ENCODE results near the gene SUDS3.

Gene SUDS3

DNA sequence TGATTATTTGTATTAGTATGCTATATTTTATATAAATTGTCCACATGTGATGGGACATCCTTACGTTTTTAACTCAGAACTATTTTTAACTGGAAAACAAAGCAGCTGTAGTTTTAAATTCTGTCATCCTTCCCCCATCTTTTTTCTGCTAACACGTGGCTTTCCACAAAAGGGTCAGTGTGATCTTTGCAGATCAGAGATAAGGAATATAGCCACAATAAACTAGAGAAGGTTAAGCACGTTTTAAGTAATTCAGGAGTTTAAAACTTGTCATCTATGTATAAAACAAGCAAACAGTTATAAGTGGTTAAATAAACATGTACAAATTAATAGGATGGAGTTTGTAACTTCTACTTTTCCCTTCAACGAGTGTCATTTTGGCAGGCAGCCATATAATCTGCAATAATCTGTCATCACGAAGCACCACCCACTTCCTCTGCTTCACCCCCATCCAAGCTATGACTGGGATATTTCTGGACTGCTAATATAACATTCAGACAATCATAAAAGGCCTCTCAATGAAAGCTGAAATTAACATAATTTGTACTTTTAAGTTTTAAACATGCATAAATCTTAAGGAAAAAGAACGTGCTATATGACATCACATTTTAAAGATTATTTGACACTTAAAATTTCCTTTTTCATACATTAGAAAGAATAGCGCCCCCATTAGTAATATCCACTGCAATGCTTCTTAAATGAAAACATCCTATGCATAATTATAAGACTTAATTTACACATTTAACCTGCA is 18.9 kb upstream of the SUDS3 start:
- Histone ChIP-seq H3K36me3 (ENCODE audit: control insufficient read depth in 1 of 2, insufficient read depth in 2 of 2, low read length in 2 of 2) (no peaks in the 10 kb centered on the region), H3K4me1 (ENCODE audit: control insufficient read depth in 1 of 2, insufficient read depth in 2 of 2, low read length in 2 of 2) (peaks cover 7 to 16% of the 10 kb centered on the region in 2 donors), H3K9me3 (ENCODE audit: control insufficient read depth in 1 of 2, low read length in 2 of 2) (no peaks in the 10 kb centered on the region), H3K27ac (ENCODE audit: low read length) (peak overlapping the region; percentile 71), H3K27me3 (ENCODE audit: low read depth, low read length) (no peaks in the 10 kb centered on the region), H3K4me3 (ENCODE audit: low read depth in 1 of 2, low read length in 2 of 2) (peak overlapping the region in 1 of 2 donors; percentile 15)

DNA sequence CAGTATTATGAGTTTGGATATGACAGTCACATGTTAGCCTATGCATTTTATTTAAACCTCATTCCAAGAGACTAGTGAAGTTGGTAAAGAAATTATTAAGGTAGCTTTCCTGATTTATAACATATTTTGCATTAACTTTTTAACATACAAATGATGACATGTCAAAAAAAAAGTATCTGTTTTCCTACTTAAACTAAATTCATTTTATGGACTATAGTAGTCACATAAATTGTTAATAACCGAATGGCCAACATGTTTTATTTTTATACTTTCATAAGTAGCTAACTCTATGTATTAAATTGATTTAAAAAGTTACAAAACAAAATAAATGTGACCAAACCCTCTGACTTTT is 18.4 kb upstream of the SUDS3 start:
- H3K36me3 ChIP-seq (ENCODE audit: control insufficient read depth in 1 of 2, insufficient read depth in 2 of 2, low read length in 2 of 2), result no peaks in the 10 kb centered on the region
- no peaks in the 10 kb centered on the region for H3K9me3 ChIP-seq (ENCODE audit: control insufficient read depth in 1 of 2, low read length in 2 of 2)
- H3K4me3 ChIP-seq (ENCODE audit: low read depth in 1 of 2, low read length in 2 of 2), result peak overlapping the region in 1 of 2 donors; percentile 44
- peak overlapping the region; percentile 71 for H3K27ac ChIP-seq (ENCODE audit: low read length)
- H3K27me3 ChIP-seq (ENCODE audit: low read depth, low read length), result no peaks in the 10 kb centered on the region
- peaks cover 7 to 16% of the 10 kb centered on the region in 2 donors for H3K4me1 ChIP-seq (ENCODE audit: control insufficient read depth in 1 of 2, insufficient read depth in 2 of 2, low read length in 2 of 2)

DNA sequence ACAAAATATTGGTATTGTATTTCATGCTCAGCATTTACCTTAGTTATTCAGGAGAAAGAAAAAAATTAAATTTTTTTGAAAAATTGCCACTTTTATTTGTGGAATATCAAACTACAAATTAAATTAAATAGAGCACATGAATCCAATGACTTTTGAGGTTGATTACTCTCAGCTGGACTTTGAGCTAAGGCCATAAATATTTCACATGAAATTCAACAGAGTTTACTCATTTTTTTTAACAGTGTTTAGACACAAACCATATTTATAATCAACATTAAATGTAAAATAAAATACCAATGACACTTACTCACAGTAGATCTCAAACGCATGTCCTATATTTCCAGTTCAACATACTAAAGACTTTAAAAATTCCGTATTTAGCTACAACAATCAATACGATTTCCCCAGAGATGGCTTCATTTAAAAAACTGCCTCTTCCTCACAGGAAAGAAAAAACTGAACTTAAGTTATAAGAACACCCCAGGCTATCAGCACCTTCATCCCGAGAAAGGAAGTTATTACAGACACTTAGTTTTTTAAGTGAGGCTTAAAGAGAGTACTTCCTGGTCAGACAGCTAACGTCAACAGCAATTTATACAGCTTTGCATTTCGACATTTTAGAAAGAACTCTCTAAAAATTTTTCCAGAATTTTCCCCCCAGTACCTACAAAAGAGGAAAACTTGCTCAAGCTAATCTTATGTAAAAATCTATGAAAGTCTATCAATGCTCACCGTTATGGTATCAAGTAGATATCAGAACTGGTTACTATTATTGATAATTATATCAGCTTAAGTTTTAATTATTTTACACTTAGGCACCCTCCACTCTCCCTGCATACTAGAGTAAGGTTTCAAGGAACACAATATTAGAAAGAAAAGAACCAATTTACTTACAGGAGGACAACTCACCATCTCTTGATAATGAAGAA is 17.5 kb upstream of the SUDS3 start:
- H3K9me3 ChIP-seq (ENCODE audit: control insufficient read depth in 1 of 2, low read length in 2 of 2), result no peaks in the 10 kb centered on the region
- H3K4me3 ChIP-seq (ENCODE audit: low read depth in 1 of 2, low read length in 2 of 2), result peak overlapping the region in 1 of 2 donors; percentile 44
- no peaks in the 10 kb centered on the region for H3K36me3 ChIP-seq (ENCODE audit: control insufficient read depth in 1 of 2, insufficient read depth in 2 of 2, low read length in 2 of 2)
- peaks cover 7 to 16% of the 10 kb centered on the region in 2 donors for H3K4me1 ChIP-seq (ENCODE audit: control insufficient read depth in 1 of 2, insufficient read depth in 2 of 2, low read length in 2 of 2)
- peak overlapping the region; percentile 71 for H3K27ac ChIP-seq (ENCODE audit: low read length)
- H3K27me3 ChIP-seq (ENCODE audit: low read depth, low read length), result no peaks in the 10 kb centered on the region

DNA sequence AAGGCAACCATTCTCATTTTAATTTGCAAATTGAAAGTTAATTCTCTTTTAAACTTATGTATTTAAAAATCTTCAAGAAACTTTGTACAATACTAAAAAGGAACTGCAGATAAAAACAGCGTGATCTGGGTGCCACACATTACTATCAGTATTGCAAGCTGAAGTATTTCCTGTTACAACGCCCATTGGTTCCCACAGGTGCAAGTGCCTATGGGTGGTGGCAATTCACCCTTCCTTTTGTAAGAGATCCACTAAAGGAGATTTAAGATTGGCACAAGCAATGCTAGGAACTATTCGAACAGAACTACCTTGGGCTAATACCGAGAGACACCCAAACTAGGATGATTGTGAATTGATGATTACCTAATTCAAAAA is 16.8 kb upstream of the SUDS3 start:
- H3K27ac ChIP-seq (ENCODE audit: low read length), result peak overlapping the region; percentile 71
- no peaks in the 10 kb centered on the region for H3K36me3 ChIP-seq (ENCODE audit: control insufficient read depth in 1 of 2, insufficient read depth in 2 of 2, low read length in 2 of 2)
- no peaks in the 10 kb centered on the region for H3K9me3 ChIP-seq (ENCODE audit: control insufficient read depth in 1 of 2, low read length in 2 of 2)
- peaks cover 7 to 16% of the 10 kb centered on the region in 2 donors for H3K4me1 ChIP-seq (ENCODE audit: control insufficient read depth in 1 of 2, insufficient read depth in 2 of 2, low read length in 2 of 2)
- peak overlapping the region in 1 of 2 donors; percentile 44 for H3K4me3 ChIP-seq (ENCODE audit: low read depth in 1 of 2, low read length in 2 of 2)
- no peaks in the 10 kb centered on the region for H3K27me3 ChIP-seq (ENCODE audit: low read depth, low read length)

DNA sequence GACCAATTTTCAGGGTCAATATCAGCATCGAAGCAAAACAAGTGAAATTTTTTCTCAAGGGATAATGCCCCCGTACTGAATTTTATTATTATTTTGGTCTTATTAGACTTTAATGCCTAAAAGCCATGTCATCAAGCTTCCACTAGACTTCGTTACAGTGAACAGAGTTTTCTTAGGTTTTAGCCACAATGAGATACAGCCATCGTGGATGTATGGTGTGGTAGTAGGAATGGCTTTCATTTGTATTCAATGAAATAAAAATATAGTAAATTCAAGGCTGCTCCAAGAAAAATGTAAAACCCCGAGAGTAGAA is 15.3 kb upstream of the SUDS3 start:
- peaks cover 7 to 16% of the 10 kb centered on the region in 2 donors for H3K4me1 ChIP-seq (ENCODE audit: control insufficient read depth in 1 of 2, insufficient read depth in 2 of 2, low read length in 2 of 2)
- H3K4me3 ChIP-seq (ENCODE audit: low read depth in 1 of 2, low read length in 2 of 2), result no peak overlapping the region
- H3K36me3 ChIP-seq (ENCODE audit: control insufficient read depth in 1 of 2, insufficient read depth in 2 of 2, low read length in 2 of 2), result no peaks in the 10 kb centered on the region

DNA sequence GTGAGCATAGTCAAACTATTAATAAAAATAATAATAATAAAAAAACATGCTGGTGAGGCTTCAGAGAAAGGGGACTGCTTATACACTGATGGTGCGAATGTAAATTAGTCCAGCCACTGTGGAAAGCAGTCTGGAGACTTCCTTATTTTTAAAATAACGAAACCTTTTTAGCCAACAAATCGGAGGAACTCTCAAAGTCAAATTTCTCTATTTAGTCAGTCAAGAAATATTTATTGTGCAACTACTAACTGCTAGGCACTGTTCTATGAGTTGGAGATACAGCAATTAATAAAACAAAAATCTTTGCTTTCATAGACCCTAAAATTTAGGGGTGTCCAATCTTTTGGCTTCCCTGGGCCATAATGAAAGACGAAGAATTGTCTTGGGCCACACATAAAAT is 14.5 kb upstream of the SUDS3 start:
- no peaks in the 10 kb centered on the region for H3K27me3 ChIP-seq (ENCODE audit: low read depth, low read length)
- no peak overlapping the region for H3K27ac ChIP-seq (ENCODE audit: low read length)
- no peaks in the 10 kb centered on the region for H3K9me3 ChIP-seq (ENCODE audit: control insufficient read depth in 1 of 2, low read length in 2 of 2)
- H3K36me3 ChIP-seq (ENCODE audit: control insufficient read depth in 1 of 2, insufficient read depth in 2 of 2, low read length in 2 of 2), result no peaks in the 10 kb centered on the region
- H3K4me1 ChIP-seq (ENCODE audit: control insufficient read depth in 1 of 2, insufficient read depth in 2 of 2, low read length in 2 of 2), result peaks cover 7 to 10% of the 10 kb centered on the region in 2 donors
- H3K4me3 ChIP-seq (ENCODE audit: low read depth in 1 of 2, low read length in 2 of 2), result no peak overlapping the region

More for the DNA sequence above, 15.3 kb upstream of the SUDS3 start:
- Histone ChIP-seq H3K27me3 (ENCODE audit: low read depth, low read length) (no peaks in the 10 kb centered on the region), H3K9me3 (ENCODE audit: control insufficient read depth in 1 of 2, low read length in 2 of 2) (no peaks in the 10 kb centered on the region), H3K27ac (ENCODE audit: low read length) (no peak overlapping the region)

DNA sequence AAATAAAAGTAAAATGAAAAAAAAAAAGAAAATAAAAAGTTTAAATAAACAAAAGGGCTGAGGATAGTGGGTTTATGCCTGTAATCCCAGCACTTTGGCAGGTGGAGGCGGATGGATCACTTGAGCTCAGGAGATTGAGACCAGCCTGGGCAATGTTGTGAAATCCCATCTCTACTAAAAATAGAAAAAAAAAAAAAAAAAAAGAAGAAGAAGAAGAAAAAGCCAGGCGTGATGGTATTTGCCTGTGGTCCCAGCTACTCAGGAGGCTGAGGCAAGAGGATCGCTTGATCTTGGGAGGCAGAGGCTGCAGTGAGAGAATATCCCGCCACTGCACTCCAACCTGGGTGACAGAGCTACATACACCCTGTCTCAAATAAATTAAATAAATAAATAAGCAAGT is 7.5 kb upstream of the SUDS3 start:
- H3K27me3 ChIP-seq (ENCODE audit: low read depth, low read length), result no peaks in the 10 kb centered on the region
- no peak overlapping the region for H3K4me3 ChIP-seq (ENCODE audit: low read depth in 1 of 2, low read length in 2 of 2)
- no peaks in the 10 kb centered on the region for H3K36me3 ChIP-seq (ENCODE audit: control insufficient read depth in 1 of 2, insufficient read depth in 2 of 2, low read length in 2 of 2)
- H3K27ac ChIP-seq (ENCODE audit: low read length), result no peak overlapping the region
- H3K4me1 ChIP-seq (ENCODE audit: control insufficient read depth in 1 of 2, insufficient read depth in 2 of 2, low read length in 2 of 2), result peaks cover 6 to 12% of the 10 kb centered on the region in 2 donors
- H3K9me3 ChIP-seq (ENCODE audit: control insufficient read depth in 1 of 2, low read length in 2 of 2), result no peaks in the 10 kb centered on the region

DNA sequence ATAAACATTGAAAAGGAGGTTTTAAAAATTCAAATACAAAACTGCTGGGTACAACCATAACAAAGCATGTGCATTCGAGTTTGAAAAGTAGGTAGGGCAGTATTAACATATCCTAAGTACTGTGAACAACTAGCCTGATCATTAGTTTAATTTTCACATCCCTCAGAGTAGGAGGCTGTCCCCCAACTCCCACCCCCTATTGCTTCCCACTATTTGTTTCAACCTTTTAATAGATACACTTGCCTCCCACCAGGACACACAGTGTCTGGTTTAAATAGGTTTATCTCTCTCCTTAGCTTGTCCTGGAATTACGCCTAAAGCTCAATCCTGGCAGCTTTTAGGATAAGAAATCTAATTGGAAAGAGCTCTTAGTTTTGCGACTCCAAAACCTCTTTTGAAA is 5.8 kb upstream of the SUDS3 start:
- no peaks in the 10 kb centered on the region for H3K27me3 ChIP-seq (ENCODE audit: low read depth, low read length)
- H3K9me3 ChIP-seq (ENCODE audit: control insufficient read depth in 1 of 2, low read length in 2 of 2), result no peaks in the 10 kb centered on the region
- H3K4me1 ChIP-seq (ENCODE audit: control insufficient read depth in 1 of 2, insufficient read depth in 2 of 2, low read length in 2 of 2), result peaks cover 6 to 30% of the 10 kb centered on the region in 2 donors
- H3K36me3 ChIP-seq (ENCODE audit: control insufficient read depth in 1 of 2, insufficient read depth in 2 of 2, low read length in 2 of 2), result no peaks in the 10 kb centered on the region
- no peak overlapping the region for H3K27ac ChIP-seq (ENCODE audit: low read length)
- peak overlapping the region; percentile 88 to 89 for H3K4me3 ChIP-seq (ENCODE audit: low read depth in 1 of 2, low read length in 2 of 2)

DNA sequence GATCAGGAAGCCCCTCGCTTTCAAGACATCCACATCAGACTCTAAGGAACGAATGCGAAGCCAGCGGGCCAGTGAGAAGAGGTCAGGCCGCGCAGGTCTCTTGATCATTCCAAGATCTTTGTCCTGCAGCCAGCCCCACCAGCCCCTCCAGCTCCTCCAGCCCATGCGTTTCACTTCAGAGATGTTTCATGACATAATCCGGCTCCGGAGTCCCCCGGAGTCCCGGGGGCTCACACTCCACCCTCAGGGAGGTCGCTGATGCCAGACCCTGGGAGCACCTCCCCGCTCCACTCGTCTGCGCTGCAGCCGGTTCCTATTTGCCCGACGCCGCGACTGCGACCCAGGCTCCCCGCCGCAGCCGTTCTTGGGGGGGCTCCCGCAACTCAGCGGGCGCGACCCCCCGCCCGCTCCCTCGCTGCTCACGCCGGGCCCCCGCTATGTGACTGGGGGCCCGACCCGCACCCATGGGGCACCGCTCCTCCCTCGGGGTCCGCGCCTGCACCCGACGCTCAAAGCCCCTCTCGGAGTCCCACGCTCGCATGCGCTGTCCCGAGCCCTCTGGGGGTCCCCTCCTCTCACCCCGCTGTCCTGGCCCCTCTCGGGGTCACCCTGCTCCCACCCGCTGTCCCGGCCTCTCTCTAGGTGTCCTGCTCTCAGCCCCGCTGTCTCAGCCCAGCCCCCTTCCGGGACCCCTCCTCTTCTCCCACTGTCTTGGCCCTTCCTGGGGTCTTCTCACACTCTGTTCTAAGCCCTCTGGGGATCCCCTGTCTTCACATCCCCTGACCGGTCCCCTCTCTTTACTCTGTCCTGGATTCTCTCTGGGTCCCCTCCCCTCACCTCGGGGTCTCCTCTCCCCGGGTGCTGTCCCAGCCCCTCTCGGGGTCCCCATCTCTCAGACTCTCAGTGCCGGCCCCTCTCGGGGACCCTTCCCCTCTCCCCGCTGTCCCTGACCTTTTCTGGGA is 4.8 kb upstream of the SUDS3 start:
- Histone ChIP-seq H3K4me3 (ENCODE audit: low read depth in 1 of 2, low read length in 2 of 2) (peak overlapping the region; percentile 88 to 89), H3K4me1 (ENCODE audit: control insufficient read depth in 1 of 2, insufficient read depth in 2 of 2, low read length in 2 of 2) (peaks cover 6 to 35% of the 10 kb centered on the region in 2 donors), H3K27me3 (ENCODE audit: low read depth, low read length) (no peaks in the 10 kb centered on the region), H3K36me3 (ENCODE audit: control insufficient read depth in 1 of 2, insufficient read depth in 2 of 2, low read length in 2 of 2) (no peaks in the 10 kb centered on the region), H3K9me3 (ENCODE audit: control insufficient read depth in 1 of 2, low read length in 2 of 2) (no peaks in the 10 kb centered on the region), H3K27ac (ENCODE audit: low read length) (peak overlapping the region; percentile 16)

DNA sequence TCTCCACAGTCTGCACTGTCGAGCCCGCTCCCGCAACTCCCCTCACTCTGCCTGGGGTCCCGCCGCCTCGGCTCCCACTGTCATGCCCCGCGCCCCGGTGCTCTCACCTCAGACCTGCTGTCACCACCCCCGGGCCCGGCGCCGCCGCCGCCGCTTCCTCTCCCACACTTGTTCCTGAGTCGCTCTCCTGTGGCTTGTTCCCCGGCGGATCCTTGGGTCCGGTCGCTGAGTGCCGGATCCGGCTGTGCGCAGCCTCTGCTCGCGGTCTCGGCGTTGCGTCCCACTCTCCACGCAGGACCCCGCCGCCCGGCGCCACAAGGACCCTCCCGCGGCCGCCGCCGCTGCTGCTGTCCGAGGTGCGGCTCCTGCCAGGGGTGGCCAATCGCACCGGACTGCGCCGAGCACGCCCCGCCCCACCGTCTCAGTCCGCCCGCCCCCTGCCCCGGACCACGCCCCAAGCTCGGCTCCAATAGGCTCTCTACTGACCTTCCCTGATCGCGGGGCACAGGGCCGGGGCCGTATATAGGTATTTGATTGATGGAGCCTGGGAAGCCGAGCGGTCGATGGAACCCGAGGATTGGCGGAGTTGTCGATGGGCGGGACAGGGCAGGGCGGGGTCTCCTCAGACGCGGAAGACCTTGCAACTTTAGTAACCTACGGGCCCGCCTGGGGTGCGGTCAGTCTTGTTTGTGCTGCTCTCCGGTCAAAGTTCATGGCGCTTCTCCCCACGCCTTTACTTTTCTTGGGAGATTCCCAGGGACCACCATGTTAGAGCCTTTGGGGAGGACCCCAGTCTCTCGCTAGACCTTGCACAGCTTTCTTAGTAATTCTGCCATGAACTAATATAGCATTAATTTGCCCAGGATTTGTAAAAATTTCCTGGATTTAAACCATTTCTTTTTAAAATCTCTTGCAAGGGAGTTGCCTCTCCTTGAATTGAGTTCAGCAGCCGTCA is 3.5 kb upstream of the SUDS3 start, which contains the start of gene TAOK3:
TAOK3 (minus strand) TSS at position 367 of the 955 bp plus-strand sequence. CDS start 117,340 bp downstream, outside the sequence.
- Histone ChIP-seq H3K27ac (ENCODE audit: low read length) (peak within 1 kb of the TSS; percentile 84), H3K36me3 (ENCODE audit: control insufficient read depth in 1 of 2, insufficient read depth in 2 of 2, low read length in 2 of 2) (no peaks in the 10 kb centered on the region), H3K4me1 (ENCODE audit: control insufficient read depth in 1 of 2, insufficient read depth in 2 of 2, low read length in 2 of 2) (peaks cover 11 to 44% of the 10 kb centered on the region in 2 donors), H3K27me3 (ENCODE audit: low read depth, low read length) (no peaks in the 10 kb centered on the region), H3K9me3 (ENCODE audit: control insufficient read depth in 1 of 2, low read length in 2 of 2) (no peaks in the 10 kb centered on the region), H3K4me3 (ENCODE audit: low read depth in 1 of 2, low read length in 2 of 2) (peak within 1 kb of the TSS; percentile 89)
